Heart right ventricle (tissue), 16 donors: ENCODE measurements around the gene IFFO2. TPM values are rescaled to one million over a fixed set of nuclear protein-coding genes. Genes with fewer than 3 reads are reported as not detected.
"Not testable (repeated sequence)": the region's sequence is repeated elsewhere in the genome, so short reads cannot be mapped to it uniquely, and the experiment has no call there.

ENCODE experiments used
- ATAC-seq, 8 donors: fragments of 200-7000 bp; cut with Tn5 transposase; one replicate each; pipeline ENCODE4 v1.9.1; 2020; ENCODE audit warnings: mild to moderate bottlenecking in 8 of 8, moderate library complexity in 8 of 8, moderate number of reproducible peaks in 1 of 8
- DNase-seq, 2 donors: peaks; one replicate each; pipeline ENCODE4 v3.0.0-alpha.2; 2020
- H3K27ac ChIP-seq, 10 donors: fragments of 200-600 bp; sonication (generic) in 2 of 10; one replicate each; pipeline versions ENCODE4 v1.5.0 to v1.8.0; 2020 to 2022; ENCODE audit warnings: mild to moderate bottlenecking in 3 of 10
- H3K27me3 ChIP-seq, 7 donors: fragments of 200-600 bp; one replicate each; pipeline ENCODE4 v1.8.0; 2021 to 2022; ENCODE audit warnings: mild to moderate bottlenecking in 2 of 7
- H3K36me3 ChIP-seq, 9 donors: fragments of 200-600 bp; sonication (generic) in 1 of 9; one replicate each; pipeline versions ENCODE4 v1.5.0 to v1.8.0; 2020 to 2022; ENCODE audit warnings: mild to moderate bottlenecking in 2 of 9
- H3K4me1 ChIP-seq, 9 donors: fragments of 200-600 bp; sonication (generic) in 1 of 9; one replicate each; pipeline versions ENCODE4 v1.5.0 to v1.8.0; 2020 to 2022; ENCODE audit warnings: mild to moderate bottlenecking in 4 of 9
- H3K4me3 ChIP-seq, 10 donors: fragments of 200-600 bp; sonication (generic) in 2 of 10; one replicate each; pipeline versions ENCODE4 v1.5.0 to v1.8.0; 2020 to 2022; ENCODE audit warnings: mild to moderate bottlenecking in 7 of 10, moderate library complexity in 2 of 10
- H3K9me3 ChIP-seq, 11 donors: fragments of 200-600 bp in 10 of 11; sonication (generic) in 2 of 11; one replicate each; pipeline versions ENCODE4 v1.5.0 to v1.8.0; 2013 to 2022; ENCODE audit warnings: mild to moderate bottlenecking in 2 of 11, control low read depth in 1 of 11, moderate library complexity in 1 of 11
- WGBS, 2 donors: extraction: QIAGEN DNeasy Blood & Tissue Kit; methylation state at CpG; one replicate each; pipeline ENCODE4 v1.1.7; 2013; ENCODE audit warnings: inconsistent platforms in 1 of 2; 5-methylcytosine and 5-hydroxymethylcytosine counted together
- intact Hi-C, 10 donors: fragments of 100-400 bp; cut with DNase I; formaldehyde crosslinking; loops; one replicate each; pipeline versions ENCODE4 v1.11.1 to v1.14.2; 2022
- polyA plus RNA-seq, 2 donors: library from polyadenylated mRNA; stranded (reverse); fragments of 200-250 nt; gene quantifications; one replicate each; pipeline ENCODE4 v1.2.3, GENCODE V29; 2013
- total RNA-seq, 10 donors: library from RNA; stranded (reverse); fragmentation: NEBNext Ultra II Directional in 3 of 10; extraction: Animal tissue kit (Norgen Biotek cat#: 25700) in 3 of 10; gene quantifications; one replicate each; pipeline versions ENCODE4 v1.2.1 to v1.2.4, GENCODE V29; 2021 to 2023
- TF ChIP-seq, protein P1 (sequence below), 9 donors: fragments of 200-600 bp; sonication (generic) in 2 of 9; IDR thresholded peaks; one replicate each; pipeline versions ENCODE4 v1.5.0 to v1.8.0; 2021 to 2022; ENCODE audit warnings: antibody characterized with exemption in 9 of 9, mild to moderate bottlenecking in 5 of 9, moderate library complexity in 1 of 9
- donor health status: Arrhythmogenic right ventricular cardiomyopathy.
- donor health status: ischemic (EF 13 %, LVEDD 7.1; RV severe dilation, severe dysfunction).
- donor health status: healthy with polysubstance abuse.
- donor health status: DM: no; HTN: yes; CAD: no.
- donor health status: DM: no; HTN: no; CAD: no.
- donor health status: ischemic (EF 25% LVEDD 6.9; RV normal size, moderate dysfunction).
- donor health status: ischemic (EF 25% LVEDD 5.7; RV mildly dilated, moderate dysfunction).
- donor health status: healthy.
- donor health status: DM: yes; HTN: yes; CAD: no.
- donor health status: Ischemic cardiomyopathy.
- donor health status: ischemic (EF 35%, LVEDD 5.7; RV mildly dilated, moderate dysfunction).
- donor health status: nonischemic (EF 11% LVEDD 7.7; RV severe dilation, severe dysfunction).
- donor health status: DM: yes; HTN: yes; CAD: no.
- donor health status: PGD.
- donor health status: ischemic (EF 29% LVEDD 5.4; RV normal size, mild dysfunction).
- donor health status: nonischemic (EF 23%, LVEDD 6.1; RV moderate dilation, normal function).

IFFO2 gene
- total and polyA plus RNA-seq, 12 donors: 2.2 to 8.2 (median 4.6) TPM

DNA sequence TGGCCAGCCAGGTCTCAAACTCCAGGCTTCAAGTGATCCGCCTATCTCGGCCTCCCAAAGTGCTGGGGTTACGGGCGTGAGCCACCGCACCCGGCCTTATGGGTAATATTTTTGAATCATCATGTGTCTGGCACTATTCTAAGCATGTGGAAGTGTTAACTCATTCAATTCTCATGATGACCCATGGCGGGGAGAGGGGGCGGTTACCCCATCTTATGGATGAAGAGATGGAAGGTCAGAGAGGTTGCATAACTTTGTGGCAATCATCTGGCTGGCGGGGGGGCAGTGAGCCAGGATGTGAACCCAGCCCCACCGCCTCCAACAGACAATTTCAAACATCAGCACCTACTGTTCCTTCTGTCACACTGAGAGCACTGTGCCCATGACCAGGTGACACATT lies 85.5 kb downstream of the IFFO2 start:
- DNase-seq (no peak), ATAC-seq (no peak)
- Histone ChIP-seq H3K27me3 (peaks cover 0 to 18% (median 0%) of the 10 kb centered on the region in 7 donors), H3K9me3 (no peaks in the 10 kb centered on the region), H3K36me3 (peaks cover 0 to 13% (median 0%) of the 10 kb centered on the region in 9 donors), H3K4me3 (no peak overlapping the region), H3K27ac (no peak overlapping the region), H3K4me1 (peaks cover 0 to 11% (median 6%) of the 10 kb centered on the region in 9 donors)
- intact Hi-C loops: loop anchor here in 2 of 10 donors (5.0 kb wide), 1 partner anchor 274 kb away; no protein-coding TSS in a partner anchor
- TF ChIP-seq, protein P1, sequence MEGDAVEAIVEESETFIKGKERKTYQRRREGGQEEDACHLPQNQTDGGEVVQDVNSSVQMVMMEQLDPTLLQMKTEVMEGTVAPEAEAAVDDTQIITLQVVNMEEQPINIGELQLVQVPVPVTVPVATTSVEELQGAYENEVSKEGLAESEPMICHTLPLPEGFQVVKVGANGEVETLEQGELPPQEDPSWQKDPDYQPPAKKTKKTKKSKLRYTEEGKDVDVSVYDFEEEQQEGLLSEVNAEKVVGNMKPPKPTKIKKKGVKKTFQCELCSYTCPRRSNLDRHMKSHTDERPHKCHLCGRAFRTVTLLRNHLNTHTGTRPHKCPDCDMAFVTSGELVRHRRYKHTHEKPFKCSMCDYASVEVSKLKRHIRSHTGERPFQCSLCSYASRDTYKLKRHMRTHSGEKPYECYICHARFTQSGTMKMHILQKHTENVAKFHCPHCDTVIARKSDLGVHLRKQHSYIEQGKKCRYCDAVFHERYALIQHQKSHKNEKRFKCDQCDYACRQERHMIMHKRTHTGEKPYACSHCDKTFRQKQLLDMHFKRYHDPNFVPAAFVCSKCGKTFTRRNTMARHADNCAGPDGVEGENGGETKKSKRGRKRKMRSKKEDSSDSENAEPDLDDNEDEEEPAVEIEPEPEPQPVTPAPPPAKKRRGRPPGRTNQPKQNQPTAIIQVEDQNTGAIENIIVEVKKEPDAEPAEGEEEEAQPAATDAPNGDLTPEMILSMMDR (IDR thresholded peaks at IDR 0.05): no peak
- WGBS, 2 donors: 95 to 98% methylated on average over 10 of the region's 10 CpGs

DNA sequence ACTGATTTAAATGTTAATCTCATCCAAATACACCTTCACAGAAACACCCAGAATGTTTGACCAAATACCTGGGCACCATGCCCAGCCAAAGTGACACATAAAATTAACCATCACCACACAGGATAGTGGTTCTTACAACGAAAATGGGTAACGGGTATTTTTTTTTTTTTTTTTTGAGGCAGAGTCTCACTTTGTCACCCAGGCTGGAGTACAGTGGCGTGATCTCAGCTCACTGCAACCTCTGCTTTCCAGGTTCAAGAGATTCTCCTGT lies 85.9 kb downstream of the IFFO2 start:
- not testable (repeated sequence) for DNase-seq, ATAC-seq, H3K4me3 ChIP-seq, H3K9me3 ChIP-seq, H3K27ac ChIP-seq
- Histone ChIP-seq H3K4me1 (peaks cover 0 to 11% (median 6%) of the 10 kb centered on the region in 9 donors), H3K36me3 (peaks cover 0 to 13% (median 0%) of the 10 kb centered on the region in 9 donors), H3K27me3 (peaks cover 0 to 22% (median 3%) of the 10 kb centered on the region in 7 donors)
- intact Hi-C loops: loop anchor here in 2 of 10 donors (5.0 kb wide), 1 partner anchor 273 kb away; no protein-coding TSS in a partner anchor
- WGBS, 2 donors: 62 to 63% methylated on average over 3 of the region's 3 CpGs

DNA sequence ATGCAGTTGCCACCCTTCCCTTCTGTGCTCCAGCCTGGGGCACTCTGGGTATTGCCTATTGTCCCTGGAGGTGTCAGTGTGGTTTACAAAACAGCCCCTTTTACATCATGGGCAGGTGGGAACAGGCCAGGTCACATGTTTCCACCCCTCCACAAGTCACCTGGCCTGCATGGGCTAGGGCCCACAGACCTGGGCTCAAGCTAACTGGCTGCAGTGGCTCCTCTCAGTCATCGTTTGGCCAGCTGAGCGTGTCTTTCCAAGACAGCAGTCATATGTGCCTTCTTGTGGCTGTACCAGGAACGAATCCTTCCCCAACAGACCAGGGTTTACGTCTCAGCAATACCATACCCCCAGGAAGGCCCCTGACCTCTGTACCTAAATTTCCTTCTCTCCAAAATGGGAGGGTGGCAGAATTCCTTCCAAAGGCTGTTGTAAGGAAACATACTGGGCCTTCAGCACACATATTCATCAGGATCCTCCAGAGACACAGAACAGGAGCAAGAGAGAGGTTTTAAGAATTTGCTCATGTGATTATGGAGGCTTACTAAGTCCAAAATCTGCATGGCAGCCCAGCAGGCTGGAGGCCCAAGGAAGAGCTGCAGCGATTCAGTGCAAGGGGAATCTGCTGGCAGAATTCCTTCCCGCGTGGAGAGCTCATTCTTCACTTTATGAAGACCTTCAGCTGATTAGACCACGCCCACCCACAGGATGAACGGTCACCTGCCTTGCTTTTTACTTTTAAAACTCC lies 86.5 kb downstream of the IFFO2 start:
- Histone ChIP-seq H3K4me3 (no peak overlapping the region), H3K9me3 (no peaks in the 10 kb centered on the region), H3K27me3 (peaks cover 0 to 26% (median 4%) of the 10 kb centered on the region in 7 donors), H3K36me3 (peaks cover 0 to 13% (median 0%) of the 10 kb centered on the region in 9 donors), H3K4me1 (peaks cover 0 to 6% (median 2%) of the 10 kb centered on the region in 9 donors), H3K27ac (no peak overlapping the region)
- intact Hi-C loops: loop anchor here in 3 of 10 donors (5.0 kb wide), 2 partner anchors 268 to 273 kb away; no protein-coding TSS in a partner anchor
- TF ChIP-seq, protein P1 (IDR thresholded peaks at IDR 0.05): no peak
- DNase-seq (no peak), ATAC-seq (no peak)
- WGBS, 2 donors: 72 to 78% methylated on average over 9 of the region's 9 CpGs

DNA sequence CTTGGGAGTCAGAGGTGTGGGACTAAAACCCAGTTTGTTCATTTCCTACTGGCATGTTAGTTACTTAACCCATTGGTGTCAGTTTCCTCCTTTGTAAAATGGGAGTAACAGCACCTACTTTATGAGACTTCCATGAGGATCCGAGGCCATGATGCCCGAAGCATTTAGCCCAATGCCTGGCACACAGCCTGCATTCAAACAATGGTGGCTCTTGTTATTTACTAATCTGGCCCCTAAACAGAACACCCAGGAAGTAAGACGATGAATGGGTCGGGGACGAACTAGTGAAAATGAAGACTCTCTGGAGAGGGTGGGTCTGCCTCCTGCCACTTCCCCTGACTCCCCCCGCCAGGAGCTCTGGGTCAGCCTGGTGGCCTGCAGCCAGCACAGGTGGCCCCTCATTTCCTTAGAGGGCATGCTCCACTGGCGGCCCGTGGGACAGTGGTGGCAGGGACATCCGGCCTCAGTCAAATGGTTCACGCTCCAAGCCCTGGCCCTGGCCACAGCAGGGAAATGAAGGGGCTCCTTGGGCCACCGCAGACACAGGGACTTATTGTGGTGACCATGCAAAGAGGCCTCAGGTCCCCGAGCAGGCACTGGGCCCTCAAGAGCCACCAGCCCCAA lies 87.6 kb downstream of the IFFO2 start:
- 70 to 80% methylated on average over 12 of the region's 12 CpGs for WGBS, 2 donors
- DNase-seq (no peak), ATAC-seq (no peak)
- no peak overlapping the region for H3K27ac ChIP-seq
- no peaks in the 10 kb centered on the region for H3K9me3 ChIP-seq
- intact Hi-C loops: loop anchor here in 1 of 10 donors (5.0 kb wide), 1 partner anchor 267 kb away; no protein-coding TSS in a partner anchor
- peaks cover 0 to 26% (median 4%) of the 10 kb centered on the region in 7 donors for H3K27me3 ChIP-seq
- no peaks in the 10 kb centered on the region for H3K4me1 ChIP-seq
- H3K4me3 ChIP-seq: no peak overlapping the region
- TF ChIP-seq, protein P1 (IDR thresholded peaks at IDR 0.05): no peak
- peaks cover 0 to 13% (median 0%) of the 10 kb centered on the region in 9 donors for H3K36me3 ChIP-seq
